NCI-H2029 treated with DMSO at 0.1 percent for 48 hours (cell line): ENCODE data around the gene RARS1.

Source experiments
- DNase-seq: peaks from one replicate; lab custom pipeline; 2025; lab: John Stamatoyannopoulos, UW

RARS1 gene

DNA sequence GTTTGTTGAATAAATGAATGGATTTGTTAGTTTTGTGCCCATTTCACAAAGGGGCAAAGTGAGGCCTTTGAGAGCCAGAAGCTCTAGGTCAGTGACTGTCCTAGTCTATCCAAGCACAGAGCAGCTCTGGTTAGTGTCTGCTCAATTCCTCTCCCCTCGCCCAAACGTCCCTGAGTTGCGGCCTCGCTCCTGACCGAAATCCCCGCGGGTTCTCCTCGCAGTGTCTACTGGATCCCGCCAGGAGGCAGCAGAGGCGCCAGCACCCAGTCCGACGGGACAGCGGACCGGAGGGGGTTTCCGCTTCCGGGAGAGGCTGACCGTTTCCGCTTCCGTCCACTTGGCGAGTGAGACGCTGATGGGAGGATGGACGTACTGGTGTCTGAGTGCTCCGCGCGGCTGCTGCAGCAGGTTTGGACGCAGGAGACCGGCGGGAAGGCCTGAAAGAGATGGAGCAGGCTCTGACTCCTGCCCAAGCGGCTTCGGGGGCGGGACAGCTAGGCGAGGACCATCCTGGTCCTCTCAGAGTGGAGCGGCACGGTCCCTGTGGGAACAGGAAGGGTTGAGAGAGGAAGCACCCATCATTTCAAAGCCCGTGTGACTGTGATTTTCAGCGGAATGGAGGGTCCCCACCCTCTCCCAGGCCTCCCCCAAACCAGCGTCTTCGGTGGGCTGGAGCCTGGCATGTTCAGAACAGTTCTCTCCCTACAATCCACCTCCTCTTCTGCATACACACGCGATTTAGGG, at the start of gene RARS1:
Gene RARS1, plus strand, starts transcription at position 336 of the 744 bp plus-strand sequence. Its CDS starts 28 bp downstream, at position 364.
- DNase-seq: peak; percentile 82

DNA sequence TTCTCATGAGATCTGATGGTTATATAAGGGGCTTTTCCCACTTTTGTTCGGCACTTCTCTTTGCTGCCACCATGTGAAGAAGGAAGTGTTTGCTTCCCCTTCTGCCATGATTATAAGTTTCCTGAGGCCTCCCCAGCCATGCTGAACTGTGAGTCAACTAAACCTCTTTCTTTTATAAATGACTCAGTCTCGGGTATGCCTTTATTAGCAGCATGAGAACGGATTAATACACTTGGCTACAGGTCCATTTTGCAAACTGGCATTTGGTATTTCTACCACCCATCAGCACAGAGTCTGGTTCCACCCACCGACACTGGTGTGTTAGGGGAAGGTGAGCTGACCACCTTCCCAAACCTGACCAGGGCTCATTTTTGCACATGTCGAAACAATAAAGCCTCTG, 47.9 kb upstream of the RARS1 start:
- no peak for DNase-seq

DNA sequence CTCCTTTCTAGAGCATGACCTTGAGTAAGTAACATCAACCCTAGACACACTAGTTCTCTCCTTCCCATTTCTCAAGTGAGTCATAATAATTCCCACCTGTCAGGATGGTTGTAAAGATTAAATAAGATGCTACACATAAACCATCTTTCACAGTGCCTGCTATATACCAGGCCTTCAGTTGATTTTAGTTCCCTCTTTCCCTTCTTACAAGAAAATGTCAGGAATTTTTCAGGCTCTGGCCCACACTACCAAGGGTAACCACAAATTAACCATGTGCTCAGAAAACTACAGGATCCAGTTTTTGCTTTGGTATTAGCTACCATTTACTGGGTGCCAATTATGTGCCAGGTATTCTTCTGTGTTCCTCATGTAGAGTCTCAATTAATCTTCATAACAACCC, 42.7 kb upstream of the RARS1 start:
- no peak for DNase-seq

DNA sequence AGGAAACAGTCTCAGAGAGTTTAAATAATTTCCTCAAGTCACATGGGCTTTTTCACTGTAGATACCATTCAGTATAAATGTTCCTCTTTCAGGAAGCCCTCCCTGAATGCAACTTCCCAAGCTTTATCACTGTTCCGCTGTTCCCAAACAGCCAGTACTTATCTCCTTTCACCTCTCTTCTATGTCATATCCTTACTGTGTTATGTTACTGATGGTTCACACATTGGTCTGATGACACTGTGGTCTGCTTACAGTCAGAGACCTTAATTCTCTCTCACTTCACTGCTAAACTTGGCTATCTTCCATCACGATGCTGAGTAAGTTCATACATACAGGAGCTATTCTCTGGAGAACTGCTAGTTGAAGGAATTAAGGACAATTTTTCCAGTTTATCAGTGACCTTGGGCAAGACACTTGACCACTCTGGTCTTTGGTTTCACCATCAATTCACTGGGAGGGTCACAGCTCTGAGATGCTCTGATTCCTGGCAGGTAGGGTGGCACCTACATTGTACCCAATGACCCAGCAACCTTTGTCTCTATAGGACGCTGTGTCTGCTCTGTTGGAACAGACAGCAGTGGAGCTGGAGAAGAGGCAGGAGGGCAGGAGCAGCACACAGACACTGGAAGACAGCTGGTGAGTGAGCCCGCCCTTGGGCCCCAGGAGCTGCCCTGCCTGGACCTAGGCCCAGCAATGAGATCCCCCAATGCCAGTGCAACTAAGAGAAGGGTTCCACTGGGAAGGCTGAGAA, 42.1 kb upstream of the RARS1 start:
- DNase-seq: no peak

DNA sequence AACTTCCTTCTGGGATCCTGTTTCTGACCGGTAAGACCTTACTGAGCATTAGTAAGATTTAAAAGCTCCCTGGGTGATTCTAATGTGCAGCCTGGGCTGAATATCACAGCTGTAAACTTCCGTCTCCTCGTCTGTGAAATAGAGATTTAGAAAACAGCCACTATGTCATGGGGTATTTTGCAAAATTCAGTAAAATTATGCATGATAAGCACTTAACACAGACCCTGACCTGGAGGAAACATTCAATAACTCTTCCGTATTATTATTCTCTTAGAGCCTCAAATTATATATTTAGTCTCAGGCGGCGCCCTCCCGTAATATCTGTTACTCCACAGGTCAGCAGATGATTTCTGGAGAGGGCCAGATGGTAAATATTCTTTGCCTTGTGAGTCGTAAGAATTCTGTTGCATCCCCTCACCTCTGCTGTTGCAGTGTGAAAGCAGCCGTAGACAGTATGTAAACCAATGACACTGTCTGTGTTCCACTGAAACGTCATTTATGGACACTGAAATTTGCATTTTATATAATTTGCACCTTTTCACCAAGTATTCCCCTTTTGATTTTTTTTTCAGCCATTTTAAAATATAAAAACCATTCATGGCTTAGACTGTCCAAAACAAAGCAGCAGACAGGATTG, 39.2 kb upstream of the RARS1 start:
- DNase-seq: no peak

DNA sequence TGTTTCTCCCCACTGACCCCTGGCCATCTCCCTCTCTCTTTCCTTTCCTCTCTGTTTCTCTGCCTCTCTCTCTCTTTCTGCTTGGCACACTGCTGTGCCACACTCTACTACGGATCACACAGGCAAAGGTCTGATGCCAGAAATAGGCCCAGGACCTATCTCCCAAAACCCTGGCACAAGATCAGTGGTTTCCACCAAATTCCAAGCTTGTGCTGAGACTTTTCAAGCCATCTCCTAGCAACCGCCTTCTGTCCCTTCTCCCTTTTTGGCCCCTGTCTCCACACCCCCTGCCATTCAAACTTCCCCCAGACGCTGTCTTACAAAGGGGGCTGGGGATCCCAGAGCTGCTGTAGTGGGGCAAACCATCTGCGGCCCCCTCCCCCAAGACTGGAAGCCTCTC, 38.5 kb upstream of the RARS1 start:
- DNase-seq: no peak

DNA sequence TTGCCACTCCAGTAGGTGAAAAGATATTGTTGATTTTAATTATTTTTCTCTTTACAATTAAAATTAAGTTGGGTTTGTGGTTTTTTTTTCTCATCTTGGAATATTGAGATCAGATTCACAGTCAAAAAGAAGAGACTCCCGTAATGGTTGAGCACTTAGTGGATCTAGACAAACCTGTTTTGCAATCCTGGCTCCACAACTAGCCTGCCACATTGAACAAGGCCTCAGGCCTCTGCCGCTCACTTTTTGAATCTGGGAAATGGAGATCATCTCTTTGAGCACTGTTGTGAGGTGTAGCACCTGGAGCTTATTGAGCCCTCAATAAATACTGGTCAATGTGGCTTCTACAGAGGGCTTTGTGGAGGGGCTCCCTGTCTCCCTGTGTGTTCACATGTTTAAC, 37.1 kb upstream of the RARS1 start:
- DNase-seq: peak; percentile 5

DNA sequence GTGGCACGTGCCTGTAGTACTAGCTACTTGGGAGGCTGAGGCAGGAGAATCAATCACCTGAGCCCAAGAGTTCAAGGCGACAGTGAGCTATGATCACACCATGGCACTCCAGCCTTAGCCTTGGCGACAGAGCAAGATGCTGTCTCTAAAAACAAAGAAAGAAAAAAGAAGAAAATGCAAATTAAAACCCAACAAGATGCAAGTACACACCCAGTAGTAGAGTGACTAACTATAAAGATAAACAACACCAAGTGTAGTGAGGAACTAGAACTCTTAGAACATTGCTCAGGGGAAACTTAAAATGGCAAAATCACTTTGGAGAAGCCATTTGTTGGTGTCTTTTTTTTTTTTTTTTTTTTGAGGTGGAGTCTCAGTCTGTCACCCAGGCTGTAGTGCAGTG, 34.7 kb upstream of the RARS1 start:
- no peak for DNase-seq

DNA sequence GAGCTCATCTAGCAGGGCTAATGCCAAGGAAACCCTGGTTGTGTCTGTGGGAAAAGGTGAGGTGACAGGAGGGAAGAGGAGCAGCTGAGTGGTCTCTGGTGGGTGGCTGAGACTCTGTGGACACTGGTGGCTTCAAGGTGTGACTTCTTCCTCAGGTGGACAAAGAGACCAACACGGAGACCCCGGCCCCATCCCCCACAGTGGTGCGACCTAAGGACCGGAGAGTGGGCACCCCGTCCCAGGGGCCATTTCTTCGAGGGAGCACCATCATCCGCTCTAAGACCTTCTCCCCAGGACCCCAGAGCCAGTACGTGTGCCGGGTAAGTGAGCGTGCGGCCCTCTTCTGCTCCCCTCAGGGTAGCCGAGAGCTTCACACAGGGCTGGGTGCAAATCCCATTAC, 31.1 kb upstream of the RARS1 start:
- no peak for DNase-seq

DNA sequence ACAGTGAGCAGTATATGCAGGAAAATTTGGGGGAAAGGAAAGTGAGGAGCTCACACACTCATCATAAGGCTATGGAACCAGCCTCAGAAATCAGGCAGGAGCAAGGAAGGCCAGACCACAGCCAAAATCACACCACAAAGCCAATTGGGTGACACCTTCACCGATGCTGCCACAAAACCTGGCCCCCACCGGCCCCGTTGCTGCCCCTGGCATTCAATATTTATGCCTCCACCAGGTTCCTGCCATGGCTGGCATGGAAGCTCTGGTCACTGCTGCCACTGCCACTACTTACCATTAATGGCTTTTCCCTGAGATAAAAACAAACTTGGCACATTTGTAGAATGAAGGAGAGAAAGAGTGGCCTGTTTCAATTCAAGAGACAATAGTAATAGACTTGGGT, 28.7 kb upstream of the RARS1 start:
- DNase-seq: no peak

DNA sequence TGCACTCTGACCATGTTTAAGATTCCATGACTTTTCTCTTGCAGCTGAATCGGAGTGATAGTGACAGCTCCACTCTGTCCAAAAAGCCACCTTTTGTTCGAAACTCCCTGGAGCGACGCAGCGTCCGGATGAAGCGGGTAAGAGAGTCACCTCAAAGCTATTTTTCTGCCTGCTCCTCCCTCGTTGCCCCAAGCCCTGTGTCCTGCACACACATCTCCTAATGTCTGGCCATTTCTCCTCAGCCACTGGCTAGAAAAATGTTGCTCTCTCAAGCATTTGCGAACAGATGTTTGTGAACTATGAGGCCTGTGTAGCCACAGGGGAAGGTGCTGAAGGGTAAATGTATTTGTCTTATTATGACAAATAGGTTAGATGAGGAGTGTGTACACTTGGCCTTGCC, 25.7 kb upstream of the RARS1 start:
- DNase-seq: no peak

DNA sequence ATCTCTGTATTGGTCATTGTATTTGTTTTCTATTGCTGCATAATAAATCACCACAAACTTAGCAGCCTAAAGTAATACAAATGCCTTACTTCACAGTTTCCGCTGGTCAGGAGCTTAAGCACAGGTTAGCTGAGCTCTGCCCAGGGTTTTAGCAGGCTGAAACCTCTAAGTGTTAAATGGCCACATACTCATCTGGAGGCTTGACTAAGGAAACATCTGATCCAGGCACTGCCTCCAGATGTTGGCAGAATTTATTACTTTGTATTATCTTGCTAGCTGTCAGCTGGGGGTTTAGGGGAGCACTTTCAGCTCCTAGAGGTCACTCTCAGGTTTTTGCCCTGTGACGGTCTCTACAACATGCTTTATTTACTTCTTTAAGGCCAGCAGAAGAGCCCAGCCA, 23.2 kb upstream of the RARS1 start:
- no peak for DNase-seq

DNA sequence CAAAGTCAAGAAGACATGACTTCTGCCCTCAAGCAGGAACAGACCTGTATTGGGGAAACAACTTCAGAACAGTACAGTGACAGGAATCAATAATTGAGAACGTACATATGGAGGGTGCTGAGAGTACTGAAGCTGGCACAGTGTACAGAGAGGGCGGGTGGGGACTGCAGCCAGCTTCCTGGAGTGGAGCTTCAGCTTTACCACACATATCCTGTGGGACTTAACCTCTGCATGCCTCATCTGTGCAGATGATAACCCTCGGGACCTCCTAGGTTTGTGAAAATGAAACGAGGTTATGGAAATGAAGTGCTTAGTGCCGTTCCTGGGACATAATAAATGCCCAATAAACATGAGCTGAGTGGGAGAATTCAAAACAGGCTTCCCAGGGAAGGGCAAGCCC, 22.1 kb upstream of the RARS1 start:
- no peak for DNase-seq

DNA sequence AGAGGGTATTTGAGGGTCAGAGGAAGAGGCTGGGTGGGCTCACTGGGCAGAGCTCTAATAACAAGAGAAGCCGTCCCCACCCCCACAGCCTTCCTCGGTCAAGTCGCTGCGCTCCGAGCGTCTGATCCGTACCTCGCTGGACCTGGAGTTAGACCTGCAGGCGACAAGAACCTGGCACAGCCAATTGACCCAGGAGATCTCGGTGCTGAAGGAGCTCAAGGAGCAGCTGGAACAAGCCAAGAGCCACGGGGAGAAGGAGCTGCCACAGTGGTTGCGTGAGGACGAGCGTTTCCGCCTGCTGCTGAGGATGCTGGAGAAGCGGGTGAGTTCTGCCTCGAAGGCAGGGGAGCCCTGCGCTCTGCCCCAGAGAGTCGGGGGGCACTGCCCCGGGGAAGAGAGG, 21.6 kb upstream of the RARS1 start:
- no peak for DNase-seq

DNA sequence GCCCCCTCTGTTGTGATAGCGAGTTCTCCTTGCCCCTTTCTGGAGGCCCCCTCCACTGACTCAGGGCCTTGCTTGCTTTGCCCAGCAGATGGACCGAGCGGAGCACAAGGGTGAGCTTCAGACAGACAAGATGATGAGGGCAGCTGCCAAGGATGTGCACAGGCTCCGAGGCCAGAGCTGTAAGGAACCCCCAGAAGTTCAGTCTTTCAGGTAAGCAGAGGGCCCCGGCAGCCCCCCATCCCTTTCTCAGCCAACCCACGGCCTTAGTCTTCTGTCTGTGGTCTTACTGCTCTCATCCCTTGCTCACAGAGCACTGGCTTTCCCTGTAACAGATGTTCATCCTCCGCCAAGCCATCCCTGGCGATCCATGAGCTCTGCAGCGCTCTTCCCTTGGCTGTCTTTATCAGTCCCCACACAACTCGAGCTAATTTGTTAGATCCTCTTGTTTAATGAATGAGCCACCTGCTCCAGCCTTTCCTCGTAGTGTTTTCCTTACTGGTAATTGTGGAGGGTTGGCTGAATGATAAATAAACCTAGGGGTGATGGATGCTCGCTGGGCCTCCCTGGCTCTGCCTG, 18.4 kb upstream of the RARS1 start:
- no peak for DNase-seq

DNA sequence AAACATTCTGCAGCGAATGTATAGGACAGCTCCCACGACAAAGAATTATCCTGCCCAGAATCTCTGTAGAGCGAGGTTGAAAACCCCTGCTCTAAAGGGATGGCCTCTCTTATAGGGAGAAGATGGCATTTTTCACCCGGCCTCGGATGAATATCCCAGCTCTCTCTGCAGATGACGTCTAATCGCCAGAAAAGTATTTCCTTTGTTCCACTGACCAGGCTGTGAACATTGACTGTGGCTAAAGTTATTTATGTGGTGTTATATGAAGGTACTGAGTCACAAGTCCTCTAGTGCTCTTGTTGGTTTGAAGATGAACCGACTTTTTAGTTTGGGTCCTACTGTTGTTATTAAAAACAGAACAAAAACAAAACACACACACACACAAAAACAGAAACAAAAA, 17.4 kb upstream of the RARS1 start:
- DNase-seq: no peak

DNA sequence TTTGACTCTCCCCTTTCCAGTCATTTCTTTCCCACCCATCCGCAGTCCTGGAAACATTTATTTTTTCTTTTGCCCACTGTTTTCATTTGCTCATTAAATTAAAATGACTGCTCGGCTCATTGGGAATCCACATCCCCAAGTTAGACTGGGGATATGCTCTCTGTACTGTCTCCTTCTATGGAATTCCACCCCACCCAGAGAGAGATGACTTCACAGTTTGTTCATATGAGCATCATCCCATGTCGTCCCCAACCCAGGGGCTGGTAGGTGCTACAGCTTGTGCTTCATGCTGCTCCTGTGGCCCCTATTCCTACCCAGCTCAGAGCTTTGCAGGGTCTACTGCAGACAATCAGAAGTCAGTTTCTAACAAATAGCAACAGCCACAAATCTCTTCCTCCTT, 16.5 kb upstream of the RARS1 start:
- DNase-seq: no peak

DNA sequence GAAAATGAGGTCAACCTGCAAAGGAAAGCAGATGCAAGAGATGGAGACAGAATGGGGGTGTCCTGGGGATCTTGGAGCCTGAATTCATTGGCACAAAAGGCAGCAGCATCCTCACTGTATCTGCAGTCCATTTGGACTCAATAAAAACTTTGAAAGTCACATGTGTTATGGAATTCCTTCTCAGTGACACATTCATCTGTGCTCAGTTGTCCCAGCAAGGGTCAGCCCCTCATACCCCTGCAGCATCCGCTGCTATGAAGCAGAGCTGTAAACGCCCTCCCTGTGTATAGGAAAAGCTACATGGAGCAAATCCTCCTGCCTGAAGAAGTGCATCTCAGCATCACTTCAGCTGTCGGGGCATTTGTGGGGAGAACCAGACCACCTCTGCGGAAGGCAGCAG, 14.5 kb upstream of the RARS1 start:
- DNase-seq: no peak

DNA sequence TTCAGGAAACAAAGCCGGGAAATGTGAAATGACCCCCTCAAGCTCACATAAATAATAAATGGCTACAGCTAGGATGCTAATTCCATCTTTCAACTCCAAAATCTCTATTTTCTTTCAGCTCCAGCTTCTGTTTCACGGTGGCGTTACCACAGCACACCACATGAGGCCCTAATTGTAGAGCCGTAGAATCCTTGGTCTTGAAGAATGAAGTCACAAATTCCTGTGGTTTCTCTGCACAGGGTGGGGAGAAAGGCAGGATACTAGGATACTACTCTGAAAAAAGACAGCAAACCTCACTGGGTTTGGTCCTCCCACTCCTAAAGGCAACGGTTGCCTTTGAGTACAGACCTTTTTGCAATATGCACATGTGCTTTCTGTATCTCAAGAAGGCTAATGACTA, 13.9 kb upstream of the RARS1 start:
- no peak for DNase-seq

DNA sequence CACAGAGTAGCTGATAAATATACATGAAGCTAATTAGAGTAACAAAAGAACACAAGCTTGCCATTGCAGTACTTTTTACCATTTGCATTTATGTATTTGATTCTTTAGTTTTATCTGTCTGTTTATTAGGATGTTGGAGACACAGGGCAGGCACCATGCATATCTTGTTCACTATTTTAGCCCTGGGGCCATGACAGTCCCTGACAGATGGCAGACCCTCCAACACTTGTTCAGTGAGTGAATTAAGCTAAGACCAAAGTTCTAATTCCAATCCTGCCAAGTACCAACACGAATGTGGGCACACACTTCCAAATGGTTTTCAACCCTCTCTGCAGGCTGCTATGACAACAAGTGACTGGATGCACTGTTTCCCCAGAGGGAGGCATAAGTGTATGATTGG, 12.0 kb upstream of the RARS1 start:
- DNase-seq: no peak

DNA sequence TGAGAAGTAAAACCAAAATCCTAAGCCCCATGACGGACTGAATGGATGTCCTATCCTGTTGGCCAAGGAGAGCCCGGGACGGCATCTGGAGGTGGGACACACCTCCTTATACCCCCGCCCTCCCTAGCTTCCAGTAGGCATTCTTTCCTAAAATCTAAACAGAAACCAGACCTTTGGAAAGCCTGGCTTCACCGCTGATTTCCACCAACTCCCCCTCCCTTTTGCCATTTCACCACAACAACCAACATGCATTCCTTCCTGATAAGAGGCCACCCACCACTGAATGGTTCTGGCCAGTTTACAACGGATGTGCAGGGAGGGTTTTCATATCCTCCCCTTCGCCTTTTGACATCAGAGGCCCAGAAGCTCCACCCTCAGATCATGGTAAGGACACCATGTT, 9.2 kb upstream of the RARS1 start:
- DNase-seq: no peak

DNA sequence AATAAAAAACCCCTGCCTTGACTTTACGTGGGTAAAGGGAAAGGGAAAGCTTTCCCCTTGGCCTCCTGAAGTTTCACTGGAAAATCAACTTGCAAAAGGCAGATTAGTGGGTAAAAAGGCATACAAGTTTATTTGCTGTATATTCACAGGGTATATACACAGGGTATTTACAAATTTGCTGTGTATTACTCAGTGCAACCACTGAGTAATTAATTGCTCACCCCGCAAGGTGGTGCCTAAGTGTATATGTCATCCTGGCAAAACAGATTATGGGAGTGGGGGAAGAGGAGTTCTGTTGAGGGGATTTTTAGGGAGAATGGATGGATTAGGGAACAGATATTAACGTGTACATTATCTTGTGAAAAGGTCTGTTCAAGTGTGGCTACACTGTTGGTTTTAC, 7.1 kb upstream of the RARS1 start:
- DNase-seq: no peak

DNA sequence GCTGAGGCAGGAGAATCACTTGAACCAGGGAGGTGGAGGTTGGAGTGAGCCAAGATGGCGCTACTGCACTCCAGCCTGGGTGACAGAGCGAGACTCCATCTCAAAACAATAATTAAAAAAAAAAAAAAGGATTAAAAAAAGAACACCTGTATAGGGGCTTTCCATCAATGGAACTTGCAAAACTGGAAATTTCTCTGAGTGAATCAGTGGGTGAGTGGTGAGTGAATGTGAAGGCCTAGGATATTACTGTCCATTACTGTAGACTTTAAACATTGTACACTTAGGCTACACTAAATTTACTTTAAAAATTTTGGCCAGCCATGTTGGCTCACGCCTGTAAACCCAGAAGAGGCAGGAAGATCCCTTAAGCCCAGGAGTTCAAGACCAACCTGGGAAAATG, 5.7 kb upstream of the RARS1 start:
- DNase-seq: no peak
